Measurements from ENCODE around the gene NRF1.

The NRF1 gene

DNA sequence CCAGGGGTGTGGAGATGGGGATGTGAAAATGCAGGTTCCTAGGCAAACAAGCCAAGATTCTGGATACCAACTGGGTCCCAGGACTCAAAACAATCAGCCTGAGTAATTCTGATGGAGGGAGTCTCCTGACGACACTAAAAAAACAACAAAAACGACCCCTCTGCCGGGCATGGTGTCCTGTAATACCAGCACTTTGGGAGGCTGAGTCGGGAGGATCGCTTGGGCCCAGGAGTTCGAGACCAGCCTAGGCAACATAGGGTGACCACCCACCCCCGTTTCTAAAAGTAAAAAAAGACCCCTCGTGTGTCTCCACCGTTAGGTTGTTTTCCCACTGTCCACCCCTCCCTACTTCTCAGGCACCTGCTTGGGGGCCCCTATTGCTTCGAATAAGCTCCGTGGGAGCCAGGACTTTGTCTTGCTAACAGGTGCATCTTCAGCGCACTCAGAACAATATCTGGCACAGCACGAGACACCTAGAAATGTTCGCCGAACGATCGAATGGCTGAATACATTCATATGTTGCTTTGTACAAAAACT lies 743 bp upstream of the NRF1 start:
- TF ChIP-seq FOXM1 (IDR thresholded peaks at IDR 0.05; ENCODE audit: borderline replicate concordance) (no peak), ARNT (IDR thresholded peaks at IDR 0.05) (no peak), FOXA1 (IDR thresholded peaks at IDR 0.05) (no peak), LEF1 (IDR thresholded peaks at IDR 0.05; ENCODE audit: borderline replicate concordance) (no peak), ZNF384 (IDR thresholded peaks at IDR 0.05) (no peak), SP1 (IDR thresholded peaks at IDR 0.05) (no peak), BHLHE40 (IDR thresholded peaks at IDR 0.05; ENCODE audit: borderline replicate concordance) (no peak), L3MBTL2 (conservative IDR thresholded peaks at IDR 0.05) (no peak; the same call in 1 of the 2 replicates), TARDBP (IDR thresholded peaks at IDR 0.05) (no peak), SUZ12 (IDR thresholded peaks at IDR 0.05) (no peak), NFRKB (IDR thresholded peaks at IDR 0.05) (no peak), CTBP1 (IDR thresholded peaks at IDR 0.05; ENCODE audit: borderline replicate concordance) (no peak), ELF4 (IDR thresholded peaks at IDR 0.05) (no peak), HDGF (IDR thresholded peaks at IDR 0.05; ENCODE audit: borderline replicate concordance) (no peak), FOXK2 (IDR thresholded peaks at IDR 0.05) (no peak)
- TF ChIP-seq, protein P1, sequence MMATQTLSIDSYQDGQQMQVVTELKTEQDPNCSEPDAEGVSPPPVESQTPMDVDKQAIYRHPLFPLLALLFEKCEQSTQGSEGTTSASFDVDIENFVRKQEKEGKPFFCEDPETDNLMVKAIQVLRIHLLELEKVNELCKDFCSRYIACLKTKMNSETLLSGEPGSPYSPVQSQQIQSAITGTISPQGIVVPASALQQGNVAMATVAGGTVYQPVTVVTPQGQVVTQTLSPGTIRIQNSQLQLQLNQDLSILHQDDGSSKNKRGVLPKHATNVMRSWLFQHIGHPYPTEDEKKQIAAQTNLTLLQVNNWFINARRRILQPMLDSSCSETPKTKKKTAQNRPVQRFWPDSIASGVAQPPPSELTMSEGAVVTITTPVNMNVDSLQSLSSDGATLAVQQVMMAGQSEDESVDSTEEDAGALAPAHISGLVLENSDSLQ (IDR thresholded peaks at IDR 0.05), result no peak
- CTCF ChIA-PET, result interaction anchor here (0.6 to 1.3 kb wide), 3 partner anchors 27 to 245 kb away, joined by 3 to 4 read pairs (median 3); no protein-coding TSS in a partner anchor
- no peak for DNase-seq (ENCODE audit: extremely low spot score)
- POLR2A ChIA-PET, result interaction anchor here (1.6 to 2.5 kb wide), 2 partner anchors 10 to 29 kb away, joined by 8 to 9 read pairs; no protein-coding TSS in a partner anchor

DNA sequence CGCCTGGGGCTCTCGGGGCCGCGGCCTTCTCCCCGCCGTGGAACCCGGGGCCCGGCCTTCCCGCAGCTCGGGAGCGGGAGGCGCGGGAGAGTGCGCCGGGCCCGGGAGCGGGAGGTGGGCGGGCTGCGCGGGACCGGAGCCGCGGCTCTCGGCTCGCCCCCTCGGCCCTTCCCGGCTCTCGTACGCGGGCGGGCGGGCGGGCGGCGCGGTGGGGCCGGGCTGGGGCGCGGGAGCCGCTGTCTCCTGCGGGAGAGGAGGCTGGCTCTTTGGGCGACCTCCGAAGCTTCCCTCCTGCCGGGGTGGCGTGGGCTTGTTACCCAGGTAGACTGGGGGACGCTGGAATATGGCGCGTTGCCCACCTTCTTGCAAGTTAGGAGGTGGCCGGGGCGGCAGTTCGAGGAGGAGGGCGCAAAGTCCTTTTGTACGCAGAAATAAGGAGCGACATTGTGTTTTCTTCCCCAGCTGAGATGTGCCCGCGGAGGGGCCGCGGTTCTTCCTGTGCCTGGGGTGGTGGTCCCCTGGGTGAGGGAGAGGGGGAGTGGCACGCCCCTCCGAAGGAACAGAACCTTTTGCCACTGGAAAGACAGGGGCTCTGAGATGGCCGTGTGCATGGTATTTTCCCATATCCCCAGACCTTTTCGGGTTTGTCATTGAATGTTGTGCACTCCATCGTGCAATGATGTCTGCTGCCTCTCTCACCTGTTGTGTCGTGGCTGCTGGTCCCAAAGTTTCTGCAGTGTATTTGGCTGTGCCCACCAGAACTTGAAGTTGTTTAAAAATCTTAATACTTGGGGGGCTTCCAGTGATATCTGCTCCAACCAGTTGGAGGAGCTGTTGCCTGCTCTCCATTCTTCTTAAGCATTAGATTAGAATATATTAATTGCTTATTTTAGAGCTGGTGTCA lies 844 bp downstream of the NRF1 start:
- DNase-seq (ENCODE audit: extremely low spot score), result peak; percentile 18
- POLR2A ChIA-PET, result interaction anchor here (0.5 to 2.5 kb wide), 11 partner anchors 10 to 357 kb away, joined by 3 to 13 read pairs (median 4); no protein-coding TSS in a partner anchor
- TF ChIP-seq L3MBTL2 (conservative IDR thresholded peaks at IDR 0.05) (no peak), SP1 (IDR thresholded peaks at IDR 0.05) (no peak), SUZ12 (IDR thresholded peaks at IDR 0.05) (no peak), BHLHE40 (IDR thresholded peaks at IDR 0.05; ENCODE audit: borderline replicate concordance) (no peak), ZNF384 (IDR thresholded peaks at IDR 0.05) (no peak), ELF4 (IDR thresholded peaks at IDR 0.05) (no peak), ARNT (IDR thresholded peaks at IDR 0.05) (no peak), CTBP1 (IDR thresholded peaks at IDR 0.05; ENCODE audit: borderline replicate concordance) (no peak), HDGF (IDR thresholded peaks at IDR 0.05; ENCODE audit: borderline replicate concordance) (no peak), FOXK2 (IDR thresholded peaks at IDR 0.05) (no peak), NFRKB (IDR thresholded peaks at IDR 0.05) (no peak), TARDBP (IDR thresholded peaks at IDR 0.05) (no peak), FOXA1 (IDR thresholded peaks at IDR 0.05) (no peak)
- CTCF ChIA-PET, result interaction anchor here (0.8 to 1.2 kb wide), 6 partner anchors 17 to 270 kb away, joined by 3 read pairs; no protein-coding TSS in a partner anchor

DNA sequence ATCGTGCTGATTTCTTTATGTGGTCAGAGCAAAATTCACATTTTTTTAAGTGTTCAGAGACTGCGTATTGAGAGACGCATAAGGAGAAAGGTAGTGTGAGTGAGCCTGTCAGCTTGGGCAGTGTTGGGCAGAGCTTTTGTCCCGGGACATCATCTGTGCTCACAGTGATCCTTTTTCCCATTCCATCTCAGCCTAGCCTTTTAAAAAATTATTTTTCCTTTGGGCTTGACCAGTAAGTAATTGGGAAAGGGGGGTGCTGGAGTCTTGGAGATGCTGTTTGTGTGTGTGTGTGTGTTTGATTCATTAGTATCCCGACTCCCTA lies 1.5 kb downstream of the NRF1 start:
- POLR2A ChIA-PET, result interaction anchor here (1.3 to 2.5 kb wide), 3 partner anchors 9 to 212 kb away, joined by 4 to 13 read pairs (median 9); no protein-coding TSS in a partner anchor
- DNase-seq (ENCODE audit: extremely low spot score), result no peak
- CTCF ChIA-PET, result interaction anchor here (0.8 to 1.1 kb wide), 5 partner anchors 17 to 270 kb away, joined by 3 read pairs; no protein-coding TSS in a partner anchor
- TF ChIP-seq BHLHE40 (IDR thresholded peaks at IDR 0.05; ENCODE audit: borderline replicate concordance) (no peak), SUZ12 (IDR thresholded peaks at IDR 0.05) (no peak), HDGF (IDR thresholded peaks at IDR 0.05; ENCODE audit: borderline replicate concordance) (no peak), TARDBP (IDR thresholded peaks at IDR 0.05) (no peak), NFRKB (IDR thresholded peaks at IDR 0.05) (no peak), ARNT (IDR thresholded peaks at IDR 0.05) (no peak), LEF1 (IDR thresholded peaks at IDR 0.05; ENCODE audit: borderline replicate concordance) (no peak), L3MBTL2 (conservative IDR thresholded peaks at IDR 0.05) (no peak), ZNF384 (IDR thresholded peaks at IDR 0.05) (no peak), SP1 (IDR thresholded peaks at IDR 0.05) (no peak)
- TF ChIP-seq, protein P1 (IDR thresholded peaks at IDR 0.05), result no peak

DNA sequence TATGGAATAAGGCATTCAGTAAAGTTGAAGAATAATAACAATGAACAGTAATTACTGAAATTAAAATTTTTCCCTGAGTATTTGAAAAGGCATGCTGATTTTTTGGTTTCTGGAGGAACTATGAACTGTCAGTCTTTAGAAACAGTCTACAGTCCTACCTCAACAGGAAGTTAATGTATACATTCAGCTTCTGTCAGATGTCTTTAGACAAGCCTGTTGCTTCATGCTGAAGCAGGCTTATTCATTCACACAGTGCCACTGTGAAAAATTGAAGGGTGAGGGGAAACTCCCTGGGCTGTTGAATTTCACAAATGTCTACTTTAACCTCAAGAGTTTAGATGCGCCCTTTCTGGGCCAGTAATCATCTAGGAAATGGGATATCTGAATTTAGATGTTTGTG lies 3.5 kb downstream of the NRF1 start:
- DNase-seq (ENCODE audit: extremely low spot score), result no peak
- CTCF ChIA-PET, result interaction anchor here (0.6 to 1.0 kb wide), 3 partner anchors 8 to 109 kb away, joined by 3 to 4 read pairs (median 3); no protein-coding TSS in a partner anchor
- POLR2A ChIA-PET, result no interaction called here
- TF ChIP-seq FOXK2 (IDR thresholded peaks at IDR 0.05) (no peak), FOXM1 (IDR thresholded peaks at IDR 0.05; ENCODE audit: borderline replicate concordance) (no peak), ARNT (IDR thresholded peaks at IDR 0.05) (no peak)

DNA sequence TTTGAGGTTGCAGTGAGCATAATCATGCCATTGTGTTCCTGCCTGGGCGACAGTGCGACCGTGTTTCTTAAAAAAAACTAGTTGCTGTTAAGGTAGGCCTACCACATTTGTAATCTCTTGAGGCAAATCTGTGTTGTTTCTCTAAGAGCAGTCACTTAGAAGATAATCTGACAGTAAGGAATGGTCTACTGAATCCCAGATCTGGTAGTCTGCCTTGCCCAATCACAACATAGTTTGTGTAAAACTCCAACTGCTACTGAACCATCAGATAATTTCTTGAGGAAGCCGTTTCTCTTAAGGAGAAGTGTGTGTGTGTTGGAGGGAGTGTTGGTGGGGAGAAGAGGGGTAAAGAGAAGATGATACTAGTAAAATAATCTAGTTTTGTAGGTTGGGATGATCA lies 5.0 kb downstream of the NRF1 start:
- TF ChIP-seq FOXK2 (IDR thresholded peaks at IDR 0.05) (no peak), LEF1 (IDR thresholded peaks at IDR 0.05; ENCODE audit: borderline replicate concordance) (no peak), NFRKB (IDR thresholded peaks at IDR 0.05) (no peak)
- TF ChIP-seq, protein P1 (IDR thresholded peaks at IDR 0.05), result no peak
- POLR2A ChIA-PET, result interaction anchor here (0.7 kb wide), 1 partner anchor 322 kb away, joined by 3 read pairs; no protein-coding TSS in a partner anchor
- CTCF ChIA-PET, result no interaction called here
- no peak for DNase-seq (ENCODE audit: extremely low spot score)

DNA sequence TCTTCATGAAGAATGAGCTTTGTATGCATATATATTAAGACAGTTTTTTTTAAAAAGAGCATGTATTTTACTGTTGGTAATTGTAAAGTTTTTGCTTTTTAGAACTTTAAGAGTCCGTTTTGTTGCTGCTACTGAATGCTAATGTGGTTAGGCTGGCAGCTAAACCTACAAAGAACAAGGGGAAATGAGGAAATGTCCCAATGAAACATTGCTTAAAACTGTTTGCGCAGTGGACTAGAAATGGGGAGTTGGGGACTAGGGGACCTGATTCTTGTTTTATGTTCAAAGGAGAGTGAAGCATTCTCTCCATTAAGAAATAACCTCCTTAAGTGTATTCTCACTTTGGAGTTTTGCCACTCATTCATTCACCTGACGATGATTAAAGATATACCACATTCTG lies 5.7 kb downstream of the NRF1 start:
- ChIA-PET POLR2A (interaction anchor here (0.7 kb wide), 1 partner anchor 322 kb away, joined by 3 read pairs; no protein-coding TSS in a partner anchor), CTCF (interaction anchor here (1.2 kb wide), 1 partner anchor 213 kb away, joined by 6 read pairs; no protein-coding TSS in a partner anchor)
- no peak for DNase-seq (ENCODE audit: extremely low spot score)
- TF ChIP-seq CTBP1 (IDR thresholded peaks at IDR 0.05; ENCODE audit: borderline replicate concordance), result no peak
- no peak for TF ChIP-seq LEF1 (IDR thresholded peaks at IDR 0.05; ENCODE audit: borderline replicate concordance)
- no peak for TF ChIP-seq ARNT (IDR thresholded peaks at IDR 0.05)
- TF ChIP-seq L3MBTL2 (conservative IDR thresholded peaks at IDR 0.05), result no peak
- no peak for TF ChIP-seq NFRKB (IDR thresholded peaks at IDR 0.05)
- TF ChIP-seq BHLHE40 (IDR thresholded peaks at IDR 0.05; ENCODE audit: borderline replicate concordance), result no peak
- no peak for TF ChIP-seq FOXA1 (IDR thresholded peaks at IDR 0.05)
- TF ChIP-seq SP1 (IDR thresholded peaks at IDR 0.05), result no peak
- TF ChIP-seq TARDBP (IDR thresholded peaks at IDR 0.05), result no peak
- TF ChIP-seq SUZ12 (IDR thresholded peaks at IDR 0.05), result no peak
- no peak for TF ChIP-seq ZNF384 (IDR thresholded peaks at IDR 0.05)
- no peak for TF ChIP-seq ELF4 (IDR thresholded peaks at IDR 0.05)
- no peak for TF ChIP-seq FOXK2 (IDR thresholded peaks at IDR 0.05)

Measured in HEK293T (cell line).